H1 (cell line): Measurements from ENCODE around the gene KCNH1. TPM values are rescaled to one million over a fixed set of nuclear protein-coding genes. Genes with fewer than 3 reads are reported as not detected.

Source experiments
- CTCF ChIA-PET: fragments of 300-600 bp; sonication (Branson Sonifier 250); formaldehyde crosslinking; loops from one replicate; lab custom pipeline; 2021; ENCODE audit not compliant: partially characterized antibody; lab: Charles Lee
- POLR2A ChIA-PET: fragments of 300-600 bp; sonication (Branson Sonifier 250); formaldehyde crosslinking; loops from one replicate; lab custom pipeline; 2021; ENCODE audit warnings: inconsistent platforms; ENCODE audit not compliant: partially characterized antibody; lab: Charles Lee
- DNase-seq, 2 experiments: peaks; one replicate each; pipeline versions ENCODE4 v3.0.0 to v3.0.0-alpha.2; 2010 to 2022; ENCODE audit warnings: low spot score in 2 of 2, low read depth in 1 of 2, mixed read lengths in 1 of 2
- FAIRE-seq: peaks from 2 replicates; lab custom pipeline; 2011; peaks lifted over from hg19 to GRCh38; lab: Jason Lieb, UNC
- H2AFZ ChIP-seq: 2 replicates; pipeline ENCODE4 v1.8.1; 2012; ENCODE audit warnings: low read length, inconsistent platforms
- H2AK5ac ChIP-seq: 2 replicates; pipeline ENCODE4 v1.6.1; 2013; ENCODE audit warnings: low read depth, low read length
- H2BK120ac ChIP-seq: replicated peaks from 2 replicates; pipeline ENCODE3; 2013; ENCODE audit warnings: low read depth, low read length, inconsistent platforms
- H2BK12ac ChIP-seq: 2 replicates; pipeline ENCODE4 v1.6.1; 2013; ENCODE audit warnings: low read depth, low read length
- H2BK15ac ChIP-seq: 2 replicates; pipeline ENCODE4 v1.6.1; 2013; ENCODE audit warnings: low read length
- H2BK20ac ChIP-seq: 2 replicates; pipeline ENCODE4 v1.6.1; 2013; ENCODE audit warnings: low read length
- H2BK5ac ChIP-seq: 2 replicates; pipeline ENCODE4 v1.6.1; 2013; ENCODE audit warnings: low read depth, low read length
- H3K14ac ChIP-seq: 2 replicates; pipeline ENCODE4 v1.6.1; 2013; ENCODE audit warnings: inconsistent platforms; ENCODE audit not compliant: insufficient read length
- H3K18ac ChIP-seq: 2 replicates; pipeline ENCODE4 v1.6.1; 2013; ENCODE audit warnings: low read length; ENCODE audit errors: extremely low read depth
- H3K23ac ChIP-seq: 2 replicates; pipeline ENCODE4 v1.6.1; 2013; ENCODE audit warnings: inconsistent platforms; ENCODE audit not compliant: insufficient read length
- H3K23me2 ChIP-seq: 2 replicates; pipeline ENCODE4 v1.6.1; 2013; ENCODE audit warnings: low read depth, low read length
- H3K27ac ChIP-seq: 2 replicates; pipeline ENCODE4 v1.6.1; 2011; ENCODE audit warnings: low read depth, low read length, inconsistent platforms
- H3K27me3 ChIP-seq, 4 experiments: replicated peaks in 1 of 4; 1 replicate in 1 of 4; 2 replicates in 3 of 4; pipeline versions ENCODE4 v1.6.1 to v1.8.1; 2011 to 2013; ENCODE audit warnings: low read length in 3 of 4, mild to moderate bottlenecking in 3 of 4, inconsistent platforms in 2 of 4, mixed read lengths in 2 of 4, moderate library complexity in 1 of 4; ENCODE audit not compliant: control insufficient read depth in 3 of 4, insufficient read depth in 3 of 4; ENCODE audit errors: extremely low read depth in 1 of 4
- H3K36me3 ChIP-seq, 4 experiments: 2 replicates each; pipeline versions ENCODE4 v1.6.1 to v1.8.1; 2011 to 2013; ENCODE audit warnings: mild to moderate bottlenecking in 4 of 4, low read length in 3 of 4, moderate library complexity in 2 of 4, control low read depth in 1 of 4, inconsistent platforms in 1 of 4; ENCODE audit not compliant: insufficient read depth in 4 of 4, control insufficient read depth in 2 of 4
- H3K4ac ChIP-seq: replicated peaks from 2 replicates; pipeline ENCODE3; 2013; ENCODE audit warnings: low read length, low read depth, mixed read lengths, inconsistent platforms; ENCODE audit not compliant: insufficient read length
- H3K4me1 ChIP-seq, 4 experiments: replicated peaks in 1 of 4; 1 replicate in 1 of 4; 2 replicates in 3 of 4; pipeline versions ENCODE4 v1.6.1 to v1.8.1; 2011 to 2013; ENCODE audit warnings: low read length in 3 of 4, inconsistent platforms in 2 of 4, mixed read lengths in 1 of 4; ENCODE audit not compliant: insufficient read depth in 4 of 4, control insufficient read depth in 3 of 4
- H3K4me2 ChIP-seq, 2 experiments: 2 replicates each; pipeline versions ENCODE4 v1.6.1 to v1.8.1; 2011 to 2013; ENCODE audit warnings: low read depth in 2 of 2, low read length in 2 of 2, control low read depth in 1 of 2, inconsistent platforms in 1 of 2, mild to moderate bottlenecking in 1 of 2; ENCODE audit not compliant: insufficient read depth in 1 of 2
- H3K4me3 ChIP-seq, 4 experiments: fragments of 200-600, 300-600 bp in 1 of 4; sonication (generic), shearing (Covaris generic), sonication (Bioruptor Twin) in 1 of 4; 2 replicates each; pipeline versions ENCODE4 v1.5.1 to v1.8.1; 2011 to 2016; ENCODE audit warnings: low read length in 4 of 4, low read depth in 3 of 4, control low read depth in 2 of 4, inconsistent platforms in 2 of 4, mild to moderate bottlenecking in 2 of 4, mixed read lengths in 1 of 4, moderate library complexity in 1 of 4; ENCODE audit not compliant: insufficient read depth in 2 of 4; ENCODE audit errors: extremely low read depth in 1 of 4
- H3K56ac ChIP-seq: replicated peaks from 2 replicates; pipeline ENCODE3; 2013; ENCODE audit warnings: low read depth, mild to moderate bottlenecking, mixed read lengths, low read length, inconsistent platforms; ENCODE audit not compliant: insufficient read length
- H3K79me1 ChIP-seq: 2 replicates; pipeline ENCODE4 v1.6.1; 2013; ENCODE audit warnings: low read depth, low read length, control low read depth
- H3K79me2 ChIP-seq, 2 experiments: 2 replicates each; pipeline versions ENCODE4 v1.6.1 to v1.8.1; 2012 to 2013; ENCODE audit warnings: low read length in 2 of 2, mild to moderate bottlenecking in 2 of 2, inconsistent platforms in 1 of 2; ENCODE audit not compliant: insufficient read depth in 2 of 2, control insufficient read depth in 1 of 2
- H3K9ac ChIP-seq, 4 experiments: replicated peaks in 1 of 4; 1 replicate in 1 of 4; 2 replicates in 3 of 4; pipeline versions ENCODE4 v1.6.1 to v1.8.1; 2011 to 2013; ENCODE audit warnings: low read depth in 3 of 4, low read length in 3 of 4, control low read depth in 2 of 4, mild to moderate bottlenecking in 2 of 4, moderate library complexity in 2 of 4, inconsistent platforms in 1 of 4; ENCODE audit errors: extremely low read depth in 1 of 4
- H3K9me3 ChIP-seq, 2 experiments: 2 replicates each; pipeline versions ENCODE4 v1.6.1 to v1.8.1; 2012 to 2013; ENCODE audit warnings: mild to moderate bottlenecking in 2 of 2, moderate library complexity in 2 of 2, control low read depth in 1 of 2, inconsistent platforms in 1 of 2, low read depth in 1 of 2, low read length in 1 of 2, mixed read lengths in 1 of 2; ENCODE audit not compliant: insufficient read depth in 2 of 2
- H4K20me1 ChIP-seq, 2 experiments: replicated peaks in 1 of 2; 2 replicates each; pipeline versions ENCODE3 to v1.8.1; 2011 to 2013; ENCODE audit warnings: inconsistent platforms in 2 of 2, low read length in 2 of 2, mild to moderate bottlenecking in 1 of 2; ENCODE audit not compliant: insufficient read depth in 2 of 2, control insufficient read depth in 1 of 2
- H4K5ac ChIP-seq: 2 replicates; pipeline ENCODE4 v1.6.1; 2013; ENCODE audit warnings: low read length, low read depth, mixed read lengths, inconsistent platforms; ENCODE audit not compliant: insufficient read length
- H4K8ac ChIP-seq: 2 replicates; pipeline ENCODE4 v1.8.0; 2013; ENCODE audit warnings: mild to moderate bottlenecking, moderate library complexity, low read length, inconsistent platforms; ENCODE audit not compliant: insufficient read depth; ENCODE audit errors: extremely low read depth
- H4K91ac ChIP-seq: replicated peaks from 2 replicates; pipeline ENCODE3; 2013; ENCODE audit warnings: low read length, mixed read lengths, inconsistent platforms; ENCODE audit not compliant: insufficient read length
- BCL11A ChIP-seq, 2 experiments: IDR thresholded peaks; one replicate each; pipeline ENCODE4 v1.6.1; 2011; ENCODE audit warnings: low read depth in 2 of 2, low read length in 2 of 2, mild to moderate bottlenecking in 2 of 2
- BRCA1 ChIP-seq: IDR thresholded peaks from 2 replicates; pipeline ENCODE4 v1.6.1; 2012; ENCODE audit warnings: low read depth, low read length, improper control_type of control experiment
- CBX5 ChIP-seq: fragments of 300-800, 300-1000 bp; sonication (generic); IDR thresholded peaks from 2 replicates; pipeline ENCODE4 v1.7.1; 2016; ENCODE audit warnings: antibody characterized with exemption, low read length, low read depth
- CHD2 ChIP-seq: IDR thresholded peaks from 2 replicates; pipeline ENCODE4 v1.6.1; 2012; ENCODE audit warnings: low read length, improper control_type of control experiment
- E2F6 ChIP-seq: IDR thresholded peaks from 2 replicates; pipeline ENCODE4 v1.6.1; 2012; ENCODE audit warnings: inconsistent platforms
- POLR2AphosphoS5 ChIP-seq: IDR thresholded peaks from 2 replicates; pipeline ENCODE4 v1.6.1; 2011; ENCODE audit warnings: low read depth, low read length
- RNF2 ChIP-seq: fragments of 200-900, 300-1000 bp; sonication (generic); IDR thresholded peaks from 2 replicates; pipeline ENCODE4 v1.7.1; 2016; ENCODE audit warnings: borderline replicate concordance, low read depth, mild to moderate bottlenecking, antibody characterized with exemption, low read length; ENCODE audit not compliant: poor library complexity, severe bottlenecking; ENCODE audit errors: missing control alignments
- RXRA ChIP-seq: IDR thresholded peaks from 2 replicates; pipeline ENCODE4 v1.6.1; 2011; ENCODE audit warnings: low read depth, mild to moderate bottlenecking, low read length, moderate library complexity; ENCODE audit not compliant: insufficient read depth
- SIRT6 ChIP-seq: IDR thresholded peaks from one replicate; pipeline ENCODE4 v1.7.1; 2012; ENCODE audit warnings: low read length, inconsistent platforms
- SP1 ChIP-seq: IDR thresholded peaks from 2 replicates; pipeline ENCODE4 v1.6.1; 2011; ENCODE audit warnings: low read depth, low read length
- SP4 ChIP-seq: IDR thresholded peaks from 2 replicates; pipeline ENCODE4 v1.6.1; 2012; ENCODE audit warnings: low read length, inconsistent platforms
- SRF ChIP-seq: IDR thresholded peaks from 2 replicates; pipeline ENCODE4 v1.6.1; 2011; ENCODE audit warnings: mild to moderate bottlenecking, low read depth, low read length, moderate library complexity
- TBP ChIP-seq: IDR thresholded peaks from 2 replicates; pipeline ENCODE4 v1.6.1; 2011; ENCODE audit warnings: low read depth, low read length, improper control_type of control experiment
- polyA plus RNA-seq, 7 experiments: library from polyadenylated mRNA; depleted of rRNA in 3 of 7; stranded (reverse) in 5 of 7; unstranded in 2 of 7; fragments of >200 nt in 5 of 7; fragments of 200-250 nt in 2 of 7; gene quantifications; 1 replicate in 5 of 7; 2 replicates in 1 of 7; 4 replicates in 1 of 7; pipeline versions ENCODE4 v1.2.1 to v1.2.3, GENCODE V29; 2011 to 2013; ENCODE audit warnings: missing spikeins in 2 of 7, mixed read lengths in 2 of 7
- total RNA-seq: library from RNA; stranded (reverse); fragmentation: NEBNext Ultra II Directional; extraction: Animal tissue kit (Norgen Biotek cat#: 25700); gene quantifications from 2 replicates; pipeline ENCODE4 v1.2.1, GENCODE V29; 2021
- TF ChIP-seq, protein P1 (sequence below): IDR thresholded peaks from 2 replicates; pipeline ENCODE4 v1.6.1; 2011; ENCODE audit warnings: low read length, improper control_type of control experiment

KCNH1 gene
- total and polyA plus RNA-seq, 2 of the 8 experiments (the other 6 are each of a cell fraction or from before 2014, with no cell fraction given), result 0.27 to 0.34 TPM

- ChIA-PET POLR2A (no interaction called here), CTCF (no interaction called here)
- DNase-seq (no peak), FAIRE-seq (no peak)
- no peaks in the 10 kb centered on the region for H3K79me2 ChIP-seq
- no peak overlapping the region for H2AK5ac ChIP-seq
- H2BK120ac ChIP-seq, result no peak overlapping the region
- no peak overlapping the region for H2BK5ac ChIP-seq
- H4K8ac ChIP-seq, result no peak overlapping the region
- no peak overlapping the region for H3K23ac ChIP-seq
- H2AFZ ChIP-seq, result no peak overlapping the region
- no peaks in the 10 kb centered on the region for H3K36me3 ChIP-seq
- H3K27me3 ChIP-seq, result no peaks in the 10 kb centered on the region
- no peak overlapping the region for H4K5ac ChIP-seq
- no peaks in the 10 kb centered on the region; the same call in 1 of the 2 replicates for H3K79me1 ChIP-seq
- no peak overlapping the region for H2BK20ac ChIP-seq
- no peaks in the 10 kb centered on the region for H3K9me3 ChIP-seq
- H3K23me2 ChIP-seq, result no peaks in the 10 kb centered on the region
- no peak overlapping the region for H3K4me3 ChIP-seq
- H3K4me1 ChIP-seq, result peaks cover 0 to 3% (median 0%) of the 10 kb centered on the region in 4 experiments; a peak in 2 of 7 replicates
- no peak overlapping the region for H2BK12ac ChIP-seq
- TF ChIP-seq SP4, result no peak
- no peak for TF ChIP-seq TBP
- no peak for TF ChIP-seq BRCA1
- no peak for TF ChIP-seq SRF
- TF ChIP-seq POLR2AphosphoS5, result no peak
- TF ChIP-seq CBX5, result no peak
- no peak for TF ChIP-seq E2F6
- no peak for TF ChIP-seq SIRT6
- TF ChIP-seq, protein P1, sequence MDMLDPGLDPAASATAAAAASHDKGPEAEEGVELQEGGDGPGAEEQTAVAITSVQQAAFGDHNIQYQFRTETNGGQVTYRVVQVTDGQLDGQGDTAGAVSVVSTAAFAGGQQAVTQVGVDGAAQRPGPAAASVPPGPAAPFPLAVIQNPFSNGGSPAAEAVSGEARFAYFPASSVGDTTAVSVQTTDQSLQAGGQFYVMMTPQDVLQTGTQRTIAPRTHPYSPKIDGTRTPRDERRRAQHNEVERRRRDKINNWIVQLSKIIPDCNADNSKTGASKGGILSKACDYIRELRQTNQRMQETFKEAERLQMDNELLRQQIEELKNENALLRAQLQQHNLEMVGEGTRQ, result no peak
- no peak for TF ChIP-seq BCL11A (IDR thresholded peaks at IDR 0.05; ENCODE audit: low read depth in 2 of 2, low read length in 2 of 2)
- no peak for TF ChIP-seq RXRA
- TF ChIP-seq RNF2, result no peak
- no peak for TF ChIP-seq SP1
- no peak for TF ChIP-seq CHD2
- H3K18ac ChIP-seq, result no peak overlapping the region
- no peak overlapping the region for H3K4me2 ChIP-seq
- H2BK15ac ChIP-seq, result no peak overlapping the region
- no peak overlapping the region for H3K14ac ChIP-seq
- peaks cover 0 to 1% of the 10 kb centered on the region in 2 experiments for H4K20me1 ChIP-seq
- H3K4ac ChIP-seq, result no peak overlapping the region
- H3K9ac ChIP-seq, result no peak overlapping the region
- H3K27ac ChIP-seq, result no peak overlapping the region
- H4K91ac ChIP-seq, result no peak overlapping the region
- no peak overlapping the region for H3K56ac ChIP-seq
Observed at GRCh38 chr1:210922666-210923065, 211.3 kb downstream of the KCNH1 start.
